Measurements from ENCODE around the gene PVALB.

GRCh38 chr22:36822581-36822980 lies 5.7 kb upstream of the PVALB start:
- TF ChIP-seq CTCF (conservative IDR thresholded peaks at IDR 0.05; ENCODE audit: low read depth, low read length) (no peak), POLR2A (IDR thresholded peaks at IDR 0.05; ENCODE audit: low read depth, low read length) (no peak), USF2 (IDR thresholded peaks at IDR 0.05; ENCODE audit: low read depth, low read length) (no peak), SMC3 (IDR thresholded peaks at IDR 0.05; ENCODE audit: low read depth, low read length) (no peak)
